ENCODE data around the gene TNFAIP2.
"Not testable (repeated sequence)": the region's sequence is repeated elsewhere in the genome, so short reads cannot be mapped to it uniquely, and the experiment has no call there.

The TNFAIP2 gene

DNA sequence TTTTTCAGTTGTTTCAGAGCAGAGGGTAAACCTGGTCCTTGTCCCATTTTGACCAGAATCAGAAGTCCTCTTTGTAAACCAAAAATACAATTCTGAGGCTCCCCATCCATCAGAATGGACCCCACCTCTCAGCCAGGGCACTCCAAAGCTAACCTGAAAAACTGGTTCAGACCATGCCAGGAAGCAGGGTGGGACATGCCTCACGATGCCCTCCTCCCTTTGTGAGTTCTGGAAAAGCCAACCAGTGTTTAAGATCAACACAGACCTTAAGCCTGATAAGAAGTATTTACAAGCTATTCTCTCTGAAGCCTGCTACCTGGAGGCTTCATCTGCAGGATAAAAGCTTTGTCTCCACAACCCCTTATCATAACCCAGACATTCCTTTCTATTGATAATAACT lies 35.4 kb downstream of the TNFAIP2 start:
- no peak for DNase-seq

DNA sequence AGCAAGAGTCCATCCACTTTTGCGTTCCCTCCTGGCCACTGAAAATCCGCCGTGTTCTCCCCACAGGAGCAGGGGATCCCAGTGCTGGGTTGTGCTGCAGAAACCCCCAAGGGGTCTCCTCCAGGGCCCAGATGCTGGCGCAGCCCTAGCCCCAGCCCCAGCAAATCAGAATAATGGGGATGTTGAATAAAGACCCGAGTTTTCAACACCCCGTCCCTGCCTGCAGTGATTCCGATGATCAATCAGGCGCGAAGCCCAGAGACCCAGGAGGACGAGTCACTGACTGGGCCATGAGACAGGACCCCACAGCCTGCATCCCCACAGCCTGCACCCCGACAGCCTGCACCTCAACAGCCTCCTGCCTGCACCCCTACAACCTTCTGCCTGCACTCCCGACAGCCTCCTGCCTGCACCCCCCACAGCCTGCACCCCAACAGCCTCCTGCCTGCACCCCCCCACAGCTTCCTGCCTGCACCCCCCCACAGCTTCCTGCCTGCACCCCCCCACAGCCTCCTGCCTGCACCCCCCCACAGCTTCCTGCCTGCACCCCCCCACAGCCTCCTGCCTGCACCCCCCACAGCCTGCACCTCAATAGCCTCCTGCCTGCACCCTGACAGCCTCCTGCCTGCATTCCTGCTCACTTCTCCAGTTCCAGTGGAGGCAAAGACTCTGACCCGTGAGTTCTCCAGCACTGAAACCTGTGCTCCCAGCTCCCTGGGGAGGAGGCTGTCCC lies 37.2 kb downstream of the TNFAIP2 start:
- no peak for DNase-seq

GRCh38 chr14:103161054-103161397 lies 37.8 kb downstream of the TNFAIP2 start:
- no peak for DNase-seq

GRCh38 chr14:103163199-103163598 lies 39.9 kb downstream of the TNFAIP2 start:
- DNase-seq: no peak

- no peak for DNase-seq
Observed at GRCh38 chr14:103164006-103164405, 40.7 kb downstream of the TNFAIP2 start.

DNA sequence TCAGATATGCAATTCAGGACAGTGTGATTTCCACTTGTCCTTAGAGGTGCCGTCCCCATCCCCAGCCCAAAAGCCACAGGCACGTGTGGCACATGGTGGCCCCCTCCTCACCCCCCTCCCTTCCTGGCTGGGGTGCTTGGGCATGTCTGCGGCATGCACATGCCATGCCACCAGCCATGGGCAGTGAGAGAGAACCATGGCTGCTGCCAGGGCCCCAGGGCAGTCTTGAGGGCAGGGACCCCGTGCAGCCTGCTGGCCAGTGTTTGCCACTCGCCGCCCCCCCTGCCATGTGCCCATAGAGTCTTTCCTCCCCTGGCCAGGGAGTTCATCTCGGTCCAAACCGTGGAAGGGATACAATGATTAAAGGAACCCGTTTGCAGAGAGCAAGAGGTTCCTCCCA lies 41.5 kb downstream of the TNFAIP2 start:
- DNase-seq: no peak

- DNase-seq: no peak
Observed at GRCh38 chr14:103165323-103165722, 42.1 kb downstream of the TNFAIP2 start.

GRCh38 chr14:103169954-103170353 lies 46.7 kb downstream of the TNFAIP2 start:
- no peak for DNase-seq

DNA sequence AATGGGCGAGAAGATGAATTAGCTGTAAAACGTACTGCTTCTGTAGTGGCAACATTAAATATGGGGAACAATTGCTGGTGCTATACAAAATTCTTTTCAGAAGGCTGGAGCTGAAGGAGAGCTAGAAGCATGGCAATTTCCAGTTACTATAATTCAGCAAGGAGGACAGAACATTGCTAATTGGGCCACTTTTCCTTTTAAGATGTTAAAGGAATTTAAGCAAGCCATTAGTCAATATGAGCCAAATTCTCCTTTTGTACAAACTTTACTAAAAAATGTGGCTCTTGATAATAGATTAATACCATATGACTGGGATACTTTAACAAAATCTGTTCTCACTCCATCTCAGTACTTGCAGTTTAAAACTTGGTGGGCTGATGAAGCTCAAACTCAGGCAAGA lies 47.9 kb downstream of the TNFAIP2 start:
- DNase-seq: not testable (repeated sequence)

GRCh38 chr14:103172921-103173320 lies 49.7 kb downstream of the TNFAIP2 start:
- DNase-seq: no peak

DNA sequence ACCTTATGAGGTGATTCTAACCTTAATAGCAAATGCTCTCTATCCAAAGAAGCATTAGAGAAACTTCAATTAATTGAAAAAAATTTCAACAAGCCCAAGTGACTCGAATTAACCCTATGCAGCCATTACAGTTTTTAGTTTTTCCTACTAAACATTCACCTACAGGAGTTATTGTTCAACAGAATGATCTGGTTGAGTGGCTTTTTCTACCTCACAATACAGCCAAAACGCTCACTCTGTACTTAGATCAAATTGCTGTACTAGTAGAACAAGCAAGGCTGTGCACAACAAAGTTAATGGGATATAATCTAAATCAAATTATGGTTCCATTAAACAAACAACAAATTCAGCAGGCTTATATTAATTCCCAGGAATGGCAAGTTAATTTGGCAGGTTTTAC lies 50.6 kb downstream of the TNFAIP2 start:
- DNase-seq: not testable (repeated sequence)

DNA sequence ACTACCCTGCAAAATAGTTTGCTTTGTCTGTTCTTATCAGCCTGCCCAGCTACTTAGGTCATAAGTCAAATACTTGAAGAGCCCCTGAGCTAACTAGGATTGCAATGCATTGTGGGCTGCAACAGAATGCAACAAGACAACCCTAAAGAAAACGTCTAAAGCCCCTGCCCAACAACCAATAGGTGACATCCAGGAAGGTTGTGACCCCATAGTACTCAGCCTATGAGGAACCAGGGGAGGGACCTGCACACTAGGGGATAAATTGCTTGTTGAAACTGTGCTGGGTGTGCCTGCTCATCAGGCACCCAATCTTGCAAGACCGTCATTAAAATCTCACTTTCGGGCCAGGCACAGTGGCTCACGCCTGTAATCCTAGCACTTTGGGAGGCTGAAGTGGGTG lies 52.9 kb downstream of the TNFAIP2 start:
- DNase-seq: not testable (repeated sequence)

- DNase-seq: no peak
Observed at GRCh38 chr14:103177376-103177775, 54.1 kb downstream of the TNFAIP2 start.

DNA sequence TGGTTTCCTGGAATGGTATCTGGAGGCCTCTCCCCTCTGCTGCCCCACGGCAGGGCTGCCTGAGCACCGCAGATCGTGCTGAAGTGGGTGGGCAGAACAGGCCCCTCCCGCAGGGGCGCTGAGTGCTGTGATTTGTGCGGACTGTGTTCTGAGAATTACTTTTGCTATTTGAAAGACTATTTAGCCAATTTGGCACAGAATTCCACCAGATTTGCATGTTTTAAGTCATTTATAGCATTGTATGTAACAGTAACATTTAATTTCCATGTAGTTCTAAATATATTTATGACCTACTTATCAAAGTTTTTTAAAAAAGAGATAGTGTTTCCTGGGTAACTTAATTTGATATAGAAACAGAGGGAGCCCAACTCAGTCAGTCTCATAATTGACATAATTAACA lies 55.3 kb downstream of the TNFAIP2 start:
- DNase-seq: no peak

DNA sequence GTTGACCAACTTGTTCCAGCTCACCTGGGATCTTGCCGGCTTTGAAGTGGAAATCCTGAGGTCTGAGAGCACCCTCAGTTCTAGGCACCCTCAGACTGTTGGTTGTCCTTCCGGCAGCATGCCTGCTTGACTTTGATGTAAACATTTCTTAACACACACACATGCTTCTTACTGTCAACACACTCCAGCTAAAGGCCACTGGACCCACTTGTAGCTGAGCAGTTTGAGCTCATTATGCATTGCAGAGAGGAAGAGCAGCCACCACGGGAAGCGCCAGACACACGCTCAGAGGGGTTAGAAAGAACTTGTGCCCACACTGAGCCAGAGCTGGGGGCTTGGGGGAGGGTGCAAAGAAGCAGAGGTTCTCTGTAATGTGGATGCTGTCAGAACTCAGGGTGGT lies 55.8 kb downstream of the TNFAIP2 start:
- no peak for DNase-seq

- no peak for DNase-seq
Observed at GRCh38 chr14:103180331-103180730, 57.1 kb downstream of the TNFAIP2 start.

GRCh38 chr14:103184046-103184445 lies 60.8 kb downstream of the TNFAIP2 start:
- DNase-seq: no peak

- DNase-seq: peak; percentile 18 to 38
Observed at GRCh38 chr14:103185051-103186029, 62.1 kb downstream of the TNFAIP2 start.

DNA sequence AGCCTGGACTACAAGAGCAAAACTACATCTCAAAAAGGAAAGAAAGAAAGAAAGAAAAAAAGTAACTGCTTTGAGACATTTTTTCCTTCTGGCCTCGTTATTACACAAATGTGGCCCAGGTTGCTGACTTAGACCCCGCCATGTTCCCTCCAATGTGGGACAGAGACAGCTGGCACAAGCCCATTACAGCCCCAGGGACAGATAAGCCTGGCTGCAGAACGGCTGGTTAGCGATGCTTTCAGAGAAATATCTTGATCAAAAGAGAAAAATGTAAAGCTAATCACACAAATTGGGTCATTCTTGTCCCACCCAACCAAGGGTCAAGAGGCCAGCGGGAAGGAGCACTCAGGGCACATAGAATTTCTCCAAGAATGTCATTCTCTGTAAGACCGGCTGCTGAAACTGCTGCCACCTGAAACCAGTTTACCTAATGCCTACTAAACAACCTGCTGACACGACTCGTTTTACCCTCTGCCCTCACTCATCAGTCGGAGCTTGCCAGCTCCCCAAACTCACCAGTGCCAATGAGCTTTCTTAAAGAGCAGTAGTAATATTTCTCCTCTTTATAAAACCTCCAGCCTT lies 63.1 kb downstream of the TNFAIP2 start:
- no peak for DNase-seq
